Measurements from ENCODE around the gene RAP1GAP2. TPM values are rescaled to one million over a fixed set of nuclear protein-coding genes. Genes with fewer than 3 reads are reported as not detected.

RAP1GAP2 gene
- total RNA-seq, 1 donor from 2014 or later, result 1.9 TPM

DNA sequence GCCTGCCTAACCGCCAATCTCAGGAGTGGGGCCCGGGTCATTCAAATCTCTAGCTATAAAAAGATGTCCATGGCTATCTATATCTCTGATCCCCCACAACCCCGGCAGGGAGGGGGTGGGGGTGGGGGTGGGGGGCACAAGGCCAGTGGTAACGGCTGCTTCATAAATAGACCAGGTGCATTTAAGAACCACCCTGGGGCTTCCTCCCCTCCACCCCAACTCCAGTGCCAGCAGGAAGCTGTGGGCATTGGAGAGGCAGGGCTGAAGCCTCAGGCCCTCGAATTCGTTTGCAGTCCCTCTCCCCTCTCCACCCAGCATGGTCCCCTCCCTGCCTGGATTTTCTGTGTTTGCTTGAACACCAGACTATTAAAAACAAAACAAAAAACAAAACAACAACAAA is 56.0 kb downstream of the RAP1GAP2 start:
- ATAC-seq (no peak), DNase-seq (ENCODE audit: low spot score) (no peak)

DNA sequence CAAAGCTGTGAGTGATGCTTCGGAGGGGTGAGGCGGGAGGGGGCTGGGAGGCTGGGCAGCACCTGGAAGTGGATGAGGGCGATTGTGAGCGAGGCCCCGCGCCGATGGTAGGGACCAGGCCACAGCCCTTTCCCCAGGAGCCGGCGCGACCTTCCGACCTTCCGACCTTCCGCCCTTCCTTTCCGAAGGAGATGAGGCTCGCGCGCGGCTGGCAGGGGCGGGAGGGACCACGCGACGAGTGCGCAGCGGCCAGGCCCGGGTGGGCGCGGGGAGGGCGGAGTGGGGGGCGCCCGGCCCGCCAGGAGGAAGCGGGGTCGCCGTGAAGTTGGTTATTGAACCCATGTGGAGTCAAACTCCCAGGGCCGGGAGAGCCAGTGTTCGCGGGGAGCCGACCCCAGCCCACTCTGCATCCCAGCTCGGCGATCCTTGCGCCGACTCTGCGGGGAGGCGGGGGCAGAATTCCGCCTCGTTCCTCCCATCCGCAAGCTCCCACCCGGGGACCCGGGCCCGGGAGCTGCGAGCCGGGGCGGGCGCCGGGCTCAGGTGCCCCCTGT is 56.6 kb downstream of the RAP1GAP2 start:
- ATAC-seq (no peak), DNase-seq (ENCODE audit: low spot score) (no peak)

DNA sequence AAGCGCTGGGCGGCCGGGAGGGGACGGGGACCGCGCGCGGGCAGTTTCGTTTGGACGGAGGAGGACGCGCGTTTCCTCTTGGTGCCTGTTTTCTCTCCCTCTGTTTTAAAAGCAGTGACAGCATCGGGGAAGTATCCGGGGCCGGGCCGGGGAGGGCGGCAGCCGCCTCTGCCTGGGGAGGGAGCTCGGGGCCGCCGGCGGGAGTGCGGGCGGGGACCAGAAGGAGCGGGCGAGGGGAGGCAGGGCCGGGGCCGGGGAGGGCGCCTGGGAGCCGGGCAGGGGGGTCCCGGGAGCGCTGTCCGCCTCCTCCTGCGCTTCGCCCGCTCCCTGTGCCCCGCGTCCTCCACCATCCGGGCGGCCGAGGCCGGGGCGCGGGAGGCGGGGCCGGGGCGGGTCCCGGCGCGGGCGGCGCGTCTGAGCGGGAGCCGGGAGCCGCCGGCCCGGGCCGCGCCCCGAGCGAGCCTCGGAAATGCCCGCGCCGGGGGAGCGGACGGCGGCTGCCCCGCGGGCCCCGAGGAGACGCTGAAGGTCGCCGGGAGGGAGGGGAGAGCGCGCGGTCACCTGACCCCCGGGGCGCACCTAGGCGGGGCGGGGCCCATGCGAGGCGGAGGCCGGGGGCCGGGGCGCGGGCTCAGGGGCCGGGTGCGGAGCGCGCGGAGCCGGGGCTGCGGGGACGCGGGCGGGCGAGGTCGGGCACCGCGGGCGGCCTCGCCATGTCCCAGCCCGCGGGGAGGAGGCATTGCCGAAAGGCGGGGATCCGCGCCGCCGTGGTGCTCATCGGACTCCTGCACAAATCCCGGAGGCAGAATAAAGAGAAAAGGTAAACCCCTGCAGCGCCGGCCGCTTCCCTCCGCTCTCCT is 57.3 kb downstream of the RAP1GAP2 start:
- DNase-seq (ENCODE audit: low spot score) (peak; percentile 48), ATAC-seq (peak; percentile 61)

DNA sequence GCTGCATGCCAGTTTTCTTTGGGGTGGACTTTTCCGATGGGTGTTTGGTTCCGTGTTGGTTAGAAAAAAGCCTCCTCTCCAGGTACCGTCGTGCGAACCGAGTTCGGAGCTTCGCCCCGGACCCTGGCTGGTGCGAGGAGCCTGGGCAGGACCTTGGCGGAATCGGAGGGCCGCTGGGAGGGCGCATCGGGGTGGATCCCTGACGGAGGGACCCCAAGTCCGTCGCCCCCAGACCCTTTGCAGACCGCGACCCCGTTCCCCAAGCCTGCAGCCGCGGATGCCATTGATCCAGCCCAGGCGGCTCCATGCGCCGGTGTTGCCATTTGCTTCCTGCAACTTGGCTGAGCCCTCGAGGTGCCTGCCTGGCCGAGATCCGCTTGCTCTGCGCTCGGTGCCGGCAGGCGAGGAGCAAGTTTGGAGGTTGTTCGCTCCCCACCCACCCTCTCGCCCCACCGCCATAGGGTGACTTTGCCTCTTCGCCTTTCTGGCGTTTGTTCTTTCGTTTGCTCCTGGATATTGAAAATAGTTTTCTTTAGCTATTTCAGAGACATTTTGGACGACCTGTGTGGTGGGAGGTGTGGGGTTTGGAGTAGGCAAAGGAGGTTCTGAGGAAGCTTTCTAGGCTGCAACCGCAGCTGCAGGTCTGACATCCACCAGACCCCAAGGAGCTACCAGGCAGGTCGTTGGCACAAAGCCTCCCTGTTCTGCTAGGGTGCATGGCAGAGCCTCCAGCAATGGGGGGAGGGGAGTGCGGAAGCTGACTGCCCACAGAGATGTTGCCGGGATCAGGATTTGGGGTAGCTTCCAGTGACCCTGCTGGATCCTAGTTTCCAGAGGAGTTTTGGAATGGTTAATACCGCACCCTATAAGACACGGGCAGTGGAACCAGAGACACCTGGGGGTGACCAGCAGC is 58.2 kb downstream of the RAP1GAP2 start:
- no peak for DNase-seq (ENCODE audit: low spot score)
- peak; percentile 11 for ATAC-seq

DNA sequence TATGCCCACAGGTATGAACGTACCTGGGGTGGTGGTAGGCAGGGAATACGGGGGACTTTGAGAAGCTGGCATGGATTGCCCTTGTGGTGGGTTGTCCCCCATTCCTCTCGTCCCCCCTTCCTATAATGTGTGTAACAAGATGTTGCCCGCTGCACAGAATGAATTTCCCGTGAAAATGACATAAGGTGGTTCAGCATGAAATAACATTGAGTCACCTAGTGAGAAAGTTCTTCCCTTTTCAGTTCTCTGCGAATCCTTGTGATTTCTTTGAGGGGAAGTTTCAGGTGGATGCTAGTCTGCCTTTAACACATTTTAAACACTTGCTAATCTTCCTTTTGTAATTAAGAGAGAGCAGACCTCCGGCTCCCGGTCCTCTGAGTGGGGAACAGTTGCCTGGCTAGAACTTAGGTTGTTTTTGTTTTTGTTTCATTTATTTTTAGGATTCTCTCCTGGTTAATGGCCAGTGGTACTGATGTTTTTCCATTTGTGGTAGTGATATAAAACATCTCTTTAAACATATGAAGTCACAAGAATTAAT is 58.9 kb downstream of the RAP1GAP2 start:
- DNase-seq (ENCODE audit: low spot score) (no peak), ATAC-seq (no peak)

DNA sequence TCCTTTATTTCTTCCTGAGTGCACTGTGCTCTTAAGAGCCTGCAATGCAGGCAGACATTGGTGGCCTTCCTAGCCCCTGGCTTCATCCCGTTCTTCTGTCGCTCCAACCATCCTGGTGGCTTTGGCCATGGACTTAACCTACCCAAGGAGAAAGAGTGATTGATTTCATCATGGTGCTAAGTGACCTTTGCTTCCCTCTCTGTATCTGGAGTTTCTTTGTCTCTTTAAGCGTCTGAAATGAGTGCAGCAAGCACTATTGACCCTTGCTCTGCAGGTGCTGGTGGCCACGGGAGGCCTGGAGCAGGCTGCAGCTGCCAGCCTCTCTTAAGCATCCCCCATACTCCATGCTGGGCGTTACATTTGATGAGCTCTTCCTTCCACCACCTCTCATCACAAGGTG is 60.5 kb downstream of the RAP1GAP2 start:
- ATAC-seq (no peak), DNase-seq (ENCODE audit: low spot score) (no peak)

DNA sequence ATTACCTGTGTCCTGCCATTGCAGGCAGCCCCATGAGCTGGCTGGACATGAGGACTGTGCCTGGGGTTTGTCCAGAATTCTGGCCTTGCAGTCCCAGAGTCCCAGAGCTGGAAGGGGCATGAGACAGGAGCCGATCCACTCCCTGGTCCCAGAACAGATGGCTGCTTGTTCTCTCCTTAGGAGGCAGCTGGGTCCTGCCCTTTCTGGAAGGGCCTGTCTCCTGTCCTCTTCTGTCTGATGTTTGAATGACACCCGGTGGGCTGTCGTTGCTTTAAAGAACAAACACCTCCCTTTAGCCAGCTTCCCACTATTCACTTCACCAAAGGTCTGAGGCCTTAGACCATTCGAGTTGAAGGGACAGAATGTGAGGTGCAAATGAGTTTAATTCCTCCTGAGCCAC is 63.8 kb downstream of the RAP1GAP2 start:
- DNase-seq (ENCODE audit: low spot score) (no peak), ATAC-seq (no peak)

DNA sequence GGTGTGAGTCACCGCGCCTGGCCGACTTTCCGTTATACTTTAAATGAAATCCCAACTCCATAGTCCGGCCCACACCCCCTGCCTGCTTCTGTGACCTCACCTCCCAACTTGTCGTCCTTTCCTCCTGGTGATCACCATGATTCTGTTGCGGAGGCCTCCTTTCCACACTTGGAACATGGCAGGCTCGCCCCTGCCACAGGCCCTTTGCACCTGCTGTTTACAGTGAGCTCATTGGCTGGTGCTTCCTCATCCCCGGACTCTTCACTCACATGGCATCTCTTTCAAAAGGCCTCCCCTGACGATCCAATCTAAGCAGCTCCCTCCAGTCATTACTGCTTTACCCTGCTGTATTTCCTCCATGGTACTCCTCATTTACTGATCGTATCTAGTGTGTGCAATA is 64.6 kb downstream of the RAP1GAP2 start:
- DNase-seq (ENCODE audit: low spot score), result no peak
- no peak for ATAC-seq

DNA sequence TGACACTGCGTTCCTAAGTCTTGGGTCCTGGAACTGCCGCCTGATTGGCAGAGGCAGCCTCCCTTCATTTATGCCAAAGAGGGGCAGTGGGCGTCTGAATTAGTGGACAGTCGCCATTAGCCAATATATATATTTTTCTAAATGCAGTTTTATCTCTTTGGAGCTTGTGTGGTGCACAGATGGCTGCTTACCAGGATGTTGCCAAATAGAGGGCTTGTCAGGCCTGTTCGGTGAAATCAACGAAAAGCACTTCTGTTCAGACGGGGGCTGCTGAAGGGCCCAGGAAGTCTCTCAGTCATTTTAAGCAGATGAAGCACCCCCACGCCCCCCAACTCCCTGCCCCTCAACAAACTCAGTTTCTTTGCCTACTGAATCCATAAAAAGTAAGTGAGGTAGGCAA is 66.0 kb downstream of the RAP1GAP2 start:
- DNase-seq (ENCODE audit: low spot score), result no peak
- no peak for ATAC-seq

DNA sequence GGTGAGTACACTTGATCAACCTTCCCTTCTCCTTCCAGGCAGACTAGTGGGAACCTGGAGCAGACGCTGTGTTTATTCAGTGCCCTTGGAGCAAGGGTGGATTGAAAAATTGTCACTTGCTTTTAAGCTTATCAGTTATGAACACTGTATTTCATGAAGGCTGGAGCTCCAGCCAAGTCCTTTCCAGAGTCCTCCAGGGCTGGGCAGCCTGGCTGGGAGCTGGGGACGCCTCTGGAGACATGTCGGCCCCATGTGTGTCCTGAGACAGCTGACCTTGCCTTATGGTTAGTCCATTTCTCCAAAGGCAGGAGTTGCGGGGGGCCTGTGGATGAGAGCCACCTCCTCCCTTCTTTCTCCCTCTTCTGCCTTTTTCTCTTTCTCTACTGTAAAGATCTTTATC is 67.0 kb downstream of the RAP1GAP2 start:
- DNase-seq (ENCODE audit: low spot score) (no peak), ATAC-seq (no peak)

DNA sequence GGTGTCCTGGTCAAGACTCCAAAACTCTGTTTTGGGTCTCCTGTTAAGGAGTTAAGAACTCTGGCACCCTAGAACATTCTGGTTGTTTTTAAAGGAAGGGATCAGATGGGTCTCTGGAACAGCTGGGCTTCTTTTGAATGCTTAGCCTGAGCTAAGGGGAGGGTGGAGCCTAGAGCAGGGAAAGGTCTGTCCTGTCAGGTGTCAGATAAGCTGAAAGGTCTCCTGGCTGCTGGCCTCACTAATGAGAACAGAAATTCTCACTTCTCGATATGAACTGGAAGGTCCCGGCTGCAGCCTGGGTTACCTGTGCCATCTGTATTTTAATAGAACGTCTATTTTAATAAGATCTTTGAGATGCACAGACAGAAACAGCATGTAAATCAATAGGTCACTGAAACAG is 69.0 kb downstream of the RAP1GAP2 start:
- no peak for DNase-seq (ENCODE audit: low spot score)
- no peak for ATAC-seq

DNA sequence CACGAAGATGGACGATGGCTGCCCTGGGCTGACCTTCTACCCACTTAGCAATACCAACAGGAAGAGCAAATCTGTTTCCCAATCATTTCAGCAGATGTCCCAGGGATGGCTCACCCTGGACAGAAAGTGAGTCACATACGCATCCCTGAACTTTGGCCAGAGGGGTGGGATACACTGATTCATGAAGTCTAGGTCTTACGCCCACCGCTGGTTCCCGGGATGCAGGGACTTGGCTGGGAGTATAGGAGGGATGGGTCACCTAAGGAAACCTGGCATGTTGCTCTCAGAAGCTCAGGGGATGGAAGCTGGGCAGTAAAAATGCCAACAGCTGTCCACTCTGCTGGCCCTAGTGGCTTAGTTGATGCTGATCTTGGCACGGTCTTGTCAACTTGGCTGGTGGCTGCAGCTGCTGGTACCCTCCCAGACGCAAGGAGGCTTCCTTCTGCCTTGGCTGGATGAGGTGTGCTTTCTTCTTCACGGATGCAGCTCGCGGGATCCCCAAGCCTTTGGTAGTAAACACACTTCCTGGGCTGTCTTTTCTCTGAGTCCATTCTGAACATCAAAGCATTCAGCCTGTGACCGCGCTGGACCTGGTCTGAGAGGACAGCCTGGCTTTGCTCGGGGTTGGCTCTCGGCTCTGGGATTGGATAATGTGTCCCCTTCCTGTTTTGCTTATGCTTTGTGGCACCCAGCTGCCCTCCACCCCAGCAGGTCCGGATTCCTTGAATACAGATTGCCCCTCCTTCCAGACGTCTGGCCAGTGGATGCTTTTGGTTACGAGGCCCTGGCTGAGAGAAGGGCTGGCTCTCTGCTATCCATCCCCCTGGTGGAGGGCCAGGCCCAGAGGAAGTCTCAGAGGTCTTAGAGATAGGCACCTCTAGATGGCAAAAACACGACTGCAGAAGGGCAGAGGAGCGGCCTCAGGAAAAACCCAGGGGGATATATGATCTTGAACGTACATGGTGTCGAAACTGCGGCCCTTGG is 71.5 kb downstream of the RAP1GAP2 start:
- no peak for DNase-seq (ENCODE audit: low spot score)
- ATAC-seq, result no peak

DNA sequence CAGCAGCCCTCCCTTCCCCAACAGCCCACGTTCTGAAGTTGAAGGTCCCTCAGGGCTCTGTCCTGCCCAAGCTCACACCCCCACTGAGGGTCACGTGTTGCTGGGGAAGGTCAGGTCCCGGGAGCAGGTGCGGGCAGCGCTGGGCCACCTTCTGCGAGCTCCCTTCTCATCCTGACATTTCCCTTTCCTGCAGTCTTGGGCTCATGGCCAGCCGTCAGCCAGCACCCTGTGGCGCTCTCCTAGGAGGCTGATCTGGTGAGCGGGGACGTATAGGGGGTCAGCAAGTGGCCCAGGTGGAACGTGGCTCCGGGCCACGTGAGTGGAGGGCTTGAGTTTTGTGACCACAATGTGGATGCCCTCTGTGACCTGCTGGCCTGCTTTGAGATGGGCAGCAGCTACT is 73.4 kb downstream of the RAP1GAP2 start:
- DNase-seq (ENCODE audit: low spot score) (no peak), ATAC-seq (no peak)

DNA sequence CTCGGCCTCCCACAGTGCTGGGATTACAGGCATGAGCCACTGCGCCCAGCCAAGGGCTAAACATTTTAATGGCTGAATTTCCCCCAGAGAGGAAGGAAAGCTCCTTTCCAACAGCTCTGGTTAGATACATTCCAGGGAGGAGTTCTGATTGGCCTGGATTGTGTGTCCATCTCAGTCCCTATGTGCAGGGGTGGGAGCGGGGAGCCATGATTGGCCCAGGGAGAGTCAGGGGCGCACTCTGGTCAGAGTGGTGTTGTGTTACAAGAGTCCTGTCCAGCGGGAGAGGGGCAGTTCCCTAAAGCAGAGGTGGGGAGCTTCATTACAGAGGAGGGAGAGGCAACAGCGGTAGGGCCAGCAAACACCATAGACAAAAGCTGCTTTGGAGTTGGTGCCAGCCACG is 75.0 kb downstream of the RAP1GAP2 start:
- DNase-seq (ENCODE audit: low spot score), result no peak
- no peak for ATAC-seq

DNA sequence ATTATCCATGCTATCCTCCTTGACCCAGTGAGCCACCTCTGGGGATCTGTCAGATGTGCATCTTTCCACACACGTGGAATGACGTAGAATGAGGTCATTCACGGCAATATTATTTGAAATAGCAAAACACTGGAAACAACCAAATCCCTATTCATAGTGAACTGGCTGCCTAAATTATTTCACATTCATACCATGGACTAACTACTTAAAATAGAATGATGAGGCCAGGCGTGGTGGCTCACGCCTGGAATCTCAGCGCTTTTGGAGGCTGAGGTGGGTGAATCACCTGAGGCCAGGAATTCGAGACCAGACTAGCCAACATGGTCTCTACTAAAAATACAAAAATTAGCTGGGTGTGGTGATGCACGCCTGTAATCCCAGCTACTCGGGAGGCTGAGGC is 75.5 kb downstream of the RAP1GAP2 start:
- no peak for ATAC-seq
- no peak for DNase-seq (ENCODE audit: low spot score)

DNA sequence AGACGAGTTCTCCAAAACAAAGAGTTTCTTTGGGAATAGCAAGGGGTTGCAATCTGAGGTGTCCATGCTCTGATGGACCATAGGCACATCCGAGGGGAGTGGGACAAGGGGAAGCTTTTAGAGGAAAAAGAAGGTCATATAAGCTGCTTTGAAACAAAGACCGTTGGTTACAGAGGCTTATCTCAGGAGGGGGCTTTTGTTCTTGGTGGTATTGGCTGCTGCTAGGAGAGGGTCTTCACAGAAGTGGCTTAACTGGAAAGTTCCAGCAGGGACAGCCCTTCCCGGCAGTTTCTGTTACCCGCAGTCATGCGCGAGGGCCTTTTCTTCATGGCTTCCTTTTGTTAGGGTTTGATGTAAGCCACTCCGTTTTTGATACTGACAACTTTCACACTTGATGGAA is 76.0 kb downstream of the RAP1GAP2 start:
- no peak for ATAC-seq
- DNase-seq (ENCODE audit: low spot score), result no peak

DNA sequence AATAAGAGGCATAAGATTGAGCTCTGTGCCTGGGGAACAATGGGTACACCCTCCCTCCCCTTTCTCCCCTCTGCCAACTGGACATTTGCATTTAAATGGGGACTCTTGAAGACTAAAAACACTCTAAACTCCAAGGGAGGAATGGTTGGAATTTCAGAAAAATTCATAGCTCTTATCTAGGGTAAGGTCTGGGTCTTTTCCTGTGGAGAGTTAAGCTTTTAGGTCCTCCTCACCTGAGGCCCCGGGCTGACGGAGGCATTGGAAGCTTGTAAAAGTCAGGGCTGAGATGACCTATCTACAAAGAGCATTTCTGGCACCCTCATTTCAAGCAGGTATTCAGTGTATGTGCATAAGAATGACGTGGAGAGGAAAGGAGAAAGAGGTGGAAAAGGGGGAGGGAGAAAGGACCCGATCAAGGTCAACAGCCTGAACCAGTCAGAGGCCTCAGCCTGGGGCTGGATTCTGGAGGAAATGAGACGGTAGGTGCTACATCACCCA is 78.0 kb downstream of the RAP1GAP2 start:
- no peak for DNase-seq (ENCODE audit: low spot score)
- no peak for ATAC-seq

DNA sequence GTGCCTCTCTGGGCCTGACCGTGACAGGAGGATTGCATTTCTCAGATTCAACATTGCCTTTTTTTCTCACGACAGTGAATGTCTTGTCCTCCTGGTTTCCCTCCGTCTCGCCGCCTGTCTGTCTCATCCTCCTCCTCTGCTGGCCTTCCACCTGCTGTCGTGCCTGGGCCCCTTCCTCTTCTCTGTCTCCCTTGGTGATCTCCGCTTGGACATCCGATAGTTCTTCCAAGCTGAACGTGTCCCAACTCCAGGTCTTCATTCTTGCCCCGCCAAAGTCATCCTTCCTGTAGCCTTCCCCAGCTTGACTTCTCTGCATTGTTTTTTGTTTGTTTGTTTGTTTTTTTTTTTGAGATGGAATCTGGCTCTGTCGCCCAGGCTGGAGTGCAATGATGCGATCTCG is 79.4 kb downstream of the RAP1GAP2 start:
- no peak for ATAC-seq
- no peak for DNase-seq (ENCODE audit: low spot score)

DNA sequence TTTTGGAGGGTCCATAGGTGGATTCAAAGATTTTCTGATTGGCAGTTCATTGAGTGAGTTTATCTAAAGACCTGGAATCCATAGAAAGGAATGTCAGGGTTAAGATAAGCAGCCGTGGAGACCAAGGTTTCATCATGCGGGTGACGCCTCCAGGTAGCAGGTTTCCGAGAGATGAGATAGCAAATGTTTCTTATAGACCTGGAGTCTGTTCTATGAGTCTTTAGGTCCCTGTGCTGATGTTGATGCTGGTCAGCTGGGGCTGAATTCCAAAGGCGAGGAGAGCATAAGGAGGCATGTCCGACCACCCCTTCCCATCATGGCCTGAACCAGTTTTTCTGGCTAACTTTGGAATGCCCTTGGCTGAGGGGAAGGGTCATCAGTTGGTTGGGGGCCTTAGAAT is 80.2 kb downstream of the RAP1GAP2 start:
- no peak for ATAC-seq
- no peak for DNase-seq (ENCODE audit: low spot score)

DNA sequence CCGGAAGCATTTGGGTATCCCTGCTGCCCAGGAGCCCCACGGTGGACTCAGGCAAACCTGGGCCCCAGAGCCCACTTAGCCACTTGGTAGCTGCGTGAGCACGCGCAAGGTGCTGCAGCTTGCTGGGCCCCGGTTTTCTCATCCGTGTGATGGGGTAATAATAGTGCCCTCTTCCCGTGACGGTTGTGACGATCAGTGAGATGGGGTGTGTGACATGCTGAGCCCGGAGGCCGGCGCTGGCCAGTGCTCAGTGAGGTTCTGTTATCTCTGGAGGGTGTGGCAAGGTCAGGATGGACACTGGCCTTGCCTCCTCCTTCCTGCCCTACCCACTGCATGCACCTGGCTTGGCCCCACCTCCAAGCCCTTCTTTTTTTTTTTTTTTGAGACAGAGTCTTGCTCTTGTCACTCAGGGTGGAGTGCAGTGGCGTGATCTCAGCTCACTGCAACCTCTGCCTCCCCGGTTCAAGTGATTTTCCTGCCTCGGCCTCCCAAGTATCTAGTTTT is 82.6 kb downstream of the RAP1GAP2 start:
- no peak for DNase-seq (ENCODE audit: low spot score)
- ATAC-seq, result no peak

Data from left lobe of liver (tissue), 2 donors.